Spleen (tissue), 11 donors: ENCODE results near the gene SLC35G3. TPM values are rescaled to one million over a fixed set of nuclear protein-coding genes. Genes with fewer than 3 reads are reported as not detected.
"Not testable (repeated sequence)": the region's sequence is repeated elsewhere in the genome, so short reads cannot be mapped to it uniquely, and the experiment has no call there.

ENCODE experiments used
- DNase-seq: peaks from one replicate; pipeline ENCODE4 v3.0.0-alpha.2; 2020
- H3K27ac ChIP-seq, 8 donors: fragments of 200-600 bp; sonication (generic) in 7 of 8; 1 replicate in 4 of 8; 2 replicates in 4 of 8; pipeline versions ENCODE4 v1.5.0 to v1.8.0; 2016 to 2021; ENCODE audit warnings: inconsistent platforms in 4 of 8, mild to moderate bottlenecking in 4 of 8, moderate library complexity in 1 of 8
- H3K27me3 ChIP-seq, 7 donors: fragments of 200-600 bp; sonication (generic) in 6 of 7; replicated peaks in 1 of 7; 1 replicate in 4 of 7; 2 replicates in 3 of 7; pipeline versions ENCODE4 v1.5.0 to v1.8.0; 2016 to 2021; ENCODE audit warnings: inconsistent platforms in 3 of 7, mild to moderate bottlenecking in 1 of 7
- H3K36me3 ChIP-seq, 6 donors: fragments of 200-600 bp; sonication (generic) in 5 of 6; 1 replicate in 4 of 6; 2 replicates in 2 of 6; pipeline versions ENCODE4 v1.5.0 to v1.8.0; 2016 to 2021; ENCODE audit warnings: inconsistent platforms in 2 of 6
- H3K4me1 ChIP-seq, 6 donors: fragments of 200-600 bp; sonication (generic) in 5 of 6; 1 replicate in 3 of 6; 2 replicates in 3 of 6; pipeline versions ENCODE4 v1.5.0 to v1.8.0; 2016 to 2021; ENCODE audit warnings: inconsistent platforms in 3 of 6
- H3K4me3 ChIP-seq, 8 donors: fragments of 200-600 bp; sonication (generic) in 7 of 8; 1 replicate in 4 of 8; 2 replicates in 4 of 8; pipeline versions ENCODE4 v1.5.0 to v1.8.0; 2016 to 2021; ENCODE audit warnings: inconsistent platforms in 4 of 8, mild to moderate bottlenecking in 4 of 8, moderate library complexity in 2 of 8
- H3K9me3 ChIP-seq, 8 donors: fragments of 200-600 bp; sonication (generic) in 7 of 8; 1 replicate in 4 of 8; 2 replicates in 4 of 8; pipeline versions ENCODE4 v1.5.0 to v1.8.0; 2016 to 2021; ENCODE audit warnings: inconsistent platforms in 4 of 8
- CTCF ChIP-seq, 11 experiments: fragments of 200-600 bp in 7 of 11; fragments of 450-650 bp in 4 of 11; sonication (generic) in 4 of 11; IDR thresholded peaks in 8 of 11; conservative IDR thresholded peaks in 3 of 11; 1 replicate in 7 of 11; 2 replicates in 4 of 11; pipeline versions ENCODE4 v1.4.0 to v1.8.0; 2016 to 2021; ENCODE audit warnings: antibody characterized with exemption in 11 of 11, inconsistent platforms in 4 of 11, mild to moderate bottlenecking in 1 of 11
- POLR2A ChIP-seq, 3 donors: fragments of 450-650 bp; IDR thresholded peaks; one replicate each; pipeline ENCODE4 v1.5.1; 2017; ENCODE audit warnings: antibody characterized with exemption in 3 of 3, mild to moderate bottlenecking in 1 of 3
- POLR2AphosphoS5 ChIP-seq, 3 donors: sonication (generic); formaldehyde crosslinking; IDR thresholded peaks; one replicate each; pipeline ENCODE4 v1.5.1; 2017; ENCODE audit warnings: antibody characterized with exemption in 3 of 3
- WGBS, 5 donors: extraction: QIAGEN DNeasy Blood & Tissue Kit in 3 of 5; methylation state at CpG; one replicate each; pipeline versions ENCODE4 v1.1.5 to v1.1.7; 2013 to 2018; 5-methylcytosine and 5-hydroxymethylcytosine counted together
- intact Hi-C: fragments of 100-400 bp; cut with DNase I; formaldehyde crosslinking; loops from one replicate; pipeline ENCODE4 v1.15.0; 2023; ENCODE audit warnings: low total_unique reads
- polyA plus RNA-seq, 3 donors: library from polyadenylated mRNA; stranded (reverse); fragments of 200-250 nt; gene quantifications; one replicate each; pipeline ENCODE4 v1.2.1, GENCODE V29; 2013
- total RNA-seq, 7 donors: library from RNA; depleted of rRNA in 3 of 7; stranded (reverse); fragments of >200 nt in 3 of 7; fragmentation: NEBNext Ultra II Directional in 4 of 7; extraction: Animal tissue kit (Norgen Biotek cat#: 25700) in 4 of 7; gene quantifications; one replicate each; pipeline versions ENCODE4 v1.1.0 to v1.2.1, GENCODE V29; 2016 to 2021
- donor health status: healthy with polysubstance abuse.
- donor health status: DM: no; HTN: no; CAD: no; lungs with moderate emphysema.
- donor health status: DM: no; HTN: no; CAD: no.
- donor health status: Bipolar disorder and iron deficiency.
- donor health status: healthy.
- donor health status: DM: no; HTN: no; CAD: no.
- donor health status: DM: yes; HTN: yes; CAD: no.

The SLC35G3 gene
- total and polyA plus RNA-seq, 10 donors: 0.04 TPM; not detected in 9

- Histone ChIP-seq H3K36me3 (no peaks in the 10 kb centered on the region), H3K9me3 (no peaks in the 10 kb centered on the region), H3K27ac (no peak overlapping the region), H3K27me3 (no peaks in the 10 kb centered on the region), H3K4me1 (peaks cover 0 to 6% (median 1%) of the 10 kb centered on the region in 6 donors), H3K4me3 (no peak overlapping the region)
- DNase-seq: peak; percentile 68
- TF ChIP-seq CTCF (IDR thresholded peaks at IDR 0.05 in 8 of 11, conservative IDR thresholded peaks at IDR 0.05 in 3 of 11) (no peak), POLR2AphosphoS5 (IDR thresholded peaks at IDR 0.05) (no peak), POLR2A (IDR thresholded peaks at IDR 0.05) (no peak)
- intact Hi-C loops: no loop called here
- WGBS, 5 donors: 92 to 96% (median 94%) methylated on average over 13 of the region's 13 CpGs
These were observed 39.7 kb downstream of the SLC35G3 start for GRCh38 chr17:35154196-35155165.

- peaks cover 0 to 10% (median 2%) of the 10 kb centered on the region in 6 donors for H3K4me1 ChIP-seq
- H3K9me3 ChIP-seq: no peaks in the 10 kb centered on the region
- no peak overlapping the region for H3K27ac ChIP-seq
- H3K36me3 ChIP-seq: no peaks in the 10 kb centered on the region
- intact Hi-C loops: no loop called here
- no peak overlapping the region for H3K4me3 ChIP-seq
- DNase-seq: peak; percentile 43
- TF ChIP-seq CTCF (IDR thresholded peaks at IDR 0.05 in 8 of 11, conservative IDR thresholded peaks at IDR 0.05 in 3 of 11): no peak
- TF ChIP-seq POLR2A (IDR thresholded peaks at IDR 0.05): no peak
- TF ChIP-seq POLR2AphosphoS5 (IDR thresholded peaks at IDR 0.05): no peak
- no peaks in the 10 kb centered on the region for H3K27me3 ChIP-seq
- WGBS, 5 donors: 76 to 89% (median 82%) methylated on average over 13 of the region's 13 CpGs
These were observed 41.6 kb downstream of the SLC35G3 start for GRCh38 chr17:35152421-35153140.

DNA sequence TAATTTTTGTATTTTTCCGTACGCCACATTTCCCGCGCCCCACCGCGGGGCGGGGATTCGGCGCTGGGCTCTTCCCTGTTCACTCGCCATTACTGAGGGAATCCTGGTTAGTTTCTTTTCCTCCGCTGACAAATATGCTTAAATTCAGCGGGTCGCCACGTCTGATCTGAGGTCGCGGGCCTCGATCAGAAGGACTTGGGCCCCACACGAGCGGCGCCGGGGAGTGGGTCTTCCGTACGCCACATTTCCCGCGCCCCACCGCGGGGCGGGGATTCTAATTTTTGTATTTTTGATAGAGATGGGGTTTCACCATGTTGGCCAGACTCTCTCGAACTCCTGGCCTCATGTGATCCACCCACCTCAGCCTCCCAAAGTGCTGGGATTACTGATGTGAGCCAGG, 43.1 kb downstream of the SLC35G3 start:
- intact Hi-C loops, H3K36me3 ChIP-seq, H3K9me3 ChIP-seq, H3K4me3 ChIP-seq, H3K27ac ChIP-seq, H3K27me3 ChIP-seq: not testable (repeated sequence)
- H3K4me1 ChIP-seq: peaks cover 0 to 23% (median 11%) of the 10 kb centered on the region in 6 donors
- peak; percentile 45 for DNase-seq
- 91 to 94% (median 93%) methylated on average over 29 of the region's 29 CpGs for WGBS, 5 donors

DNA sequence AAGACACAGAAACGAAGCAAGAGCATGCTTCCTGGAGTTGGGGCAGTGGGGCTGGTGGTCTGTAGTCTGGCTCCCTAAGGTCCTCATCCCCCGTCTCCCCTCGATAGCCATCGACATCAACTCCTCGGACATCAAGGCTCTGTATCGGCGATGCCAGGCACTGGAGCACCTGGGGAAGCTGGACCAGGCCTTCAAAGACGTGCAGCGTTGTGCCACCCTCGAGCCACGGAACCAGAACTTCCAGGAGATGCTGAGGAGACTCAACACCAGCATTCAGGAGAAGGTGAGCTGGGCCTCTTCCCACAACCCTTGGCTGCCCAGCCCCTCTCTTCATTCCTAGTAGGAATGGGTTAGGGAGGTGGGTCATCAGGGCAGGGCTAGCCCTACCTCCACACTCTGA, 44.3 kb downstream of the SLC35G3 start:
- H3K27me3 ChIP-seq: no peaks in the 10 kb centered on the region
- intact Hi-C loops: no loop called here
- peak; percentile 59 for DNase-seq
- H3K4me1 ChIP-seq: peaks cover 0 to 26% (median 11%) of the 10 kb centered on the region in 6 donors
- TF ChIP-seq POLR2AphosphoS5 (IDR thresholded peaks at IDR 0.05) (no peak), POLR2A (IDR thresholded peaks at IDR 0.05) (no peak), CTCF (IDR thresholded peaks at IDR 0.05 in 8 of 11, conservative IDR thresholded peaks at IDR 0.05 in 3 of 11) (no peak)
- H3K36me3 ChIP-seq: no peaks in the 10 kb centered on the region
- 87 to 98% (median 91%) methylated on average over 11 of the region's 11 CpGs for WGBS, 5 donors
- H3K27ac ChIP-seq: peak overlapping the region in 2 of 8 donors; percentile 77 to 78
- no peak overlapping the region for H3K4me3 ChIP-seq
- H3K9me3 ChIP-seq: no peaks in the 10 kb centered on the region
